ENCODE measurements around the gene PDE4D.

The PDE4D gene

DNA sequence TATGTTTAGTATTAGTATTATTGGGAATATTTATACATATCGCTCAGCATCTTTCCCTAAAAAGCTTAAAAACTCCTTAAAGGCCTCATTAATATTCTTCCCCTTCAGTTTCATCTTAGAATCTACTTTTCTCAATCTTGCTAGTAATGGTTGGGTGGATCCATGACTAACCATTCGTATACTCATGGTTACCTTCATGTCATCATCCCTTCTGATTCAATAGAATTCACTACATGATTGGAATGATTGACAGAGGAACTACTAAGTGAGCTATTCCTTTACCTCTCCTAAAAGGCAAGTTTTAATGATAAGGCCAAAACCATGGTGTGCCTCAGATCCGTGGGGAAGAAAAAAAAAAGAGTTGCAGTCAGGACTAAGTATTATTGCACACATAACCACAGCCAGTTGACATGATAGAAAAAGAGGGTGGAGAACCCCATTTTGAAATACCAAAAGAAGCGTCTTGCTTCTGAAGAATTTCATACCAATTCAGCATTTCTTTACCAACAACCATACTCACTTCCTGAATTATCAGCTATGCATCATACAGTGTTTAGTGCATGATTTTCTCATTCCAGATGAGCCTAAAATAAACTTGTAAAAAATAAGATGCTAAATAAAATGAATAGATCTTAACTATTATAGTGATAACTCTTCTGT, 624.6 kb downstream of the PDE4D start:
- DNase-seq = no peak

DNA sequence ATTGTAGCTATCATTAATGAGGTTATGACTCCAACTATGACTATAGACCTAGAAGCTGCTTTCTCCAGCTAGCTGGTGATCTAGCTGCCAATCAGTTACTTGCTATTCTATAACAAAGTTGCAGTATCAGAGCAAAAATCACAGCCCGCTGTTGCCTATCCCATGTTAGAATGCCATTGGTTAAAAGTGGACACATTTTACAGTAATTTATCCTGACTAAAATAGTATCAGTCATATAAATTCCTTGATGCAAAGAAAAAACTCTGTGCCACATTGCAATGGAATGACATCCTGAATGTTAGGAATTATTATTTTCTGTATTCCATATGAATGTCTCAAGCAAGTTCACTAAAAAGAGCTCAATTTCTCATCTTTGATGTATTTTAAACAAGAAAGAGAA, 626.5 kb downstream of the PDE4D start:
- no peak for DNase-seq

DNA sequence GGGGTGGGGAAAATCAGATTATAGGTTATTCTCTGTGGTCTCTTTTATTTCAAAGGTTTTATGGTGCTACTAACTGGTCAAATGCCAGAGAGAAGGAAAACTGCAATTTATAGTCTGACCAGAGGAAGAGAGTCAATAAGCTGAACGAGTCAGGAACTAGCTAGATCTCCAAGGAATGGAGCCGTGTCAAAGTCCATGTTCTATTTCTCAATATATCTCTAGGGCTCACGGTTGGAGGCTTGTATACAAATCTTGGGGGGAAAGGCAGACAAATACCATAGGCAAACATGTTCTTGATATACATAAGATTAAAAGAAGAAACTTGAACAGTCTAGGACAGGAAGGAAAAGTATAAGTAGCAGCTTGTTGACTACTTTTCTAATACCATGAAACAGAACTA, 627.1 kb downstream of the PDE4D start:
- no peak for DNase-seq

DNA sequence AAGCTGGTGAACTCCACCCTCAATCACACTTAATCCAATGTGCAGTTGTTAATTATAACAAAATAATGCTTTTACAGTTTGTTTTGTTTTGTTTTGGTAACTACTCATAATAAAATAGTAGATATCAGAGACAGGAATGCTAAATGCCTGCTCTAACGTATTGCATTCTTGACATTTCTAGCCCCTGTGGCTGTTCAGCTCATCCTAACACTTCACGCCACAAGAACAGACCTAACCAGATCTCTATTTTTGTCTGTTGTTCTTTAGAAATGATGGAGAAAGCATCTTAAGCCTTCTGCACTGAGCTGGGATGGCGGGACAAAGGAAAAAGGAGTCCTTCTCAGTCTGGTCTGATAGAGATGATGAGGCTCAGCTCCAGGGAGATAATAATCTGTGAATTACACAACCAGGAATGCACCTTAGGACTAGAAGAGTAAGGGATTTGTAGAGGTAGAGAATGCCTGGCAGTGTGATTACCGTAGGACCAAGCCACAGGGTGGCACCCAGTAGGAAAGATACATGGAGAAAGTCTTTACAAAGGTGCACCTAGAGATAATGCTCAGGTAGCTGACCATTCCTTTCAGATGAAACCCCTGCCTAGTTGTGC, 628.8 kb downstream of the PDE4D start:
- DNase-seq = no peak

DNA sequence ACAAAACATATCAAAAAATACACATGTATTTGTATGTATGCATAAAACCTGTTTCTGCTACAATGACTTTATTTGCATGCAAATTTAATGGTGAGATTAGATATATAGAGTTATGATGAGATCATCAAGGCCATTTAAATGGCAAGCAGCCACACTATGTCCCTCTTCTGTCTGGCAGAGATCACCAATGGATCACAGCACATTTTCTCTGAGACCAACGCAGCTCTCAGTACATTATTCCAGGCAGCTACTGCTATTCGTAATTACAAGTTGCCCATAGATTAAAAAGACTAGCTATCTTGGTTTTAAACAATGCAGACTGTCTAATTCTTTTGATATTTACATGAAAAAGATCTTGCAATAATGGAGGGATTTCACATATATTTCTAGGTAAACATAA, 629.5 kb downstream of the PDE4D start:
- DNase-seq = no peak

DNA sequence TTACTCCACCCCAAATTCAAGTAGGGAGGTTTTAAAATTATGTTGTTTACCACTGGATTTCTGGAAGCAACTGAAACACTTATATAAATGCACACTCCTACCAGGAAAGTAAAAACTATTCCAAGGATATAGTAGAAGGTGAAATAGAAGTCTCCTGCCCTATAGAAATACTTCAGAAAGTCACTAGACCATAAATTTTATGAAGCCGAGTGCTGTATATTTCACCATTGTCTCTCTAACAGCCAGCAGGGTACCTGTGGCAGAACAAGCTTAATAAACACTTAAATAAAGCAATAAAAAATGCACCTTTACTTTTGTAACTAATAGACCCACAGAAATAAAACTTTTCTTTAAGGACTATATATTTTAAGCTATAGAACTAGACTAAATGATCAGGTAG, 631.6 kb downstream of the PDE4D start:
- DNase-seq = no peak

DNA sequence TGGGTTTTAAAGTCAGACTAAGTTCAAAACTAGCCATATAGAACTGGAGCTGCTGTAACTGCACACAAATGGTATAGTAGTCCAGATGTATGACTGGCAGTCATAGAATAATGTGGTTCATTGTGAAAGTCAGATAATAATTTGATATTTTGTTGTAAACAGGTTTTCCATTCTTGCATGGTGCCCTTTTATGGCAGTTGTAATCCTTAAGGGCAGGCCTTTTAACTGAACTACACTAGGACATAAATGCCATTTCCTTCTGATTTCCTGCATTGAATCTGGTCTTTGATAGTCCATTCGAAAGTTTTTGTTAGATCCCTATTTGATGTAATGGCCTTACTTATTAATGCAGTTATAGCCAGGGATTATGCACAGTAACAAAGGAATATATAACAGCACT, 632.6 kb downstream of the PDE4D start:
- DNase-seq = no peak

DNA sequence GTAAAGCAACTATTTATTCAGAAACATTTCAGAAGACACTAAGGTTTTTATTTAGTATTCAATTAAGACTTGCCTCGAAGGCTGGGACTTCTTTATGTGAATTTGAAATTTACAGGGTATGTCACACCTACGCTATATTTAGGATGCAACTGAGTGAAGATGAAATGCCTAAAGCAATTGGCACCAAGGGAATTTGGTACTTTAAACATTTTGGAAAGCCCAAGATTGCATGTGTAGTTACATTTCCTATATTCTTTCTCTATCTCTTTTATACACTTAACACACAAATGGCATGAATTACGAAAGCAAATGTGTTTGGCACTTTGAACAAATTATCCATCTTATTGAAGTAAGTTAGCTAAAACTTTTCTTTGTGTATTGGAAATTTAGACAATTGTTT, 633.3 kb downstream of the PDE4D start:
- DNase-seq = no peak

DNA sequence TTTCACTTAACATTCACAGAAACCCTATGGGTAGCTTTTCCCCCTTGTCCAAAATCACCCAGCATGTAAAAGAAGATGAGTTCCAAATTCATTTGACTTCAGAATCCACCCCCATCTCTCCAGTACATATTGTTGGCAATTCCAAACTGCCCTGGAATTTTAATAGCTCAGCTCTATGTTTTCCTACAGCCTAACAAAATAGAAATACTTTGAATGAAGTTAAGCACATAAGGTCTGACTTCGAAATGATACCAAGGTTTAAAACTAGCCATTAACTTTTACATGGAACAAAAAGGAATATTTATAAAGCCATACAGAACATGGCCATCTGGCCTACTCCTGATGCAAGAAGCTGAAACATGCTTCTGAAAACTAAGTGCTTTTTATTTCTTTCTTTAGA, 634.3 kb downstream of the PDE4D start:
- DNase-seq = no peak

DNA sequence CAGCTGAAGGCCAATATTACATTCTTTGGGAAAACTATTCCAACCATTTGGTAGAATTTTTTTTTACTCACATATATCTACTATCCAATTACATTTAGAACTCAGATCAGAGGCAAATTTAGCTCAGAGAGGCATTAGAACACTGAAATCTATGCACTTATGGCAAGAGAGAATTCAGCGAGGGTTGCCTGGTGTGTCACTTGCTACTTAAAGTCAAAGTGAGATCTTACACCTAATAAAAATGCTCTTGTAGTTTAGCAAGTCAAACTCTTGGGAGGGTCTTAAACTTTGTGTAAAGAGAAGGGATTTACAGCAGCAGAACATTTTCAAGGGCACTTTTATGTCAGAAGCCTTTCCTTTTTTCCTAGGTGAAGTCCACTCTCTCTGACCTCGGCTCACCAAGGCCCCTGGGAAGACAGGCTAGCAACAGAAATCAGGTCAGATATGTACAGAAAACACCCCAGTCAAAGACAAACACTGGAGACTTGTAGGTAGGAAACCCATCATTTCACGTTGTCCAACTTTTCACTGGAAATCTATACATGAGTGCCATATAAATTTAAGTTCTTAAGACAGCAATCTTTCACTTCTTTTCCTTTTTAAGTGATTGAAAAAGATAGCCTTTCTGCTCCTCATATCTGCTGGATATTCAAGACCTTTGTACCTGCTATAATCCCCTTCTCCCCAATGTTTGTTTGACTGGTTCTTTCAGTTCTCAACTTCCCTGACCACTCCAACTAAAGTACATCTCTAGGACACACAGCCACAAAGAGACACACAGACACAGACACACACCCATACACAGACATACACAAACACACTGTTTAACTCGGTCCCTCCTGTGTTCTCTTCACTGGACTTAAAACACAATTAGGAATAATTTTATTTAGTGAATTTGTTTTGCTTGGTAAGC, 635.8 kb downstream of the PDE4D start:
- DNase-seq = no peak

DNA sequence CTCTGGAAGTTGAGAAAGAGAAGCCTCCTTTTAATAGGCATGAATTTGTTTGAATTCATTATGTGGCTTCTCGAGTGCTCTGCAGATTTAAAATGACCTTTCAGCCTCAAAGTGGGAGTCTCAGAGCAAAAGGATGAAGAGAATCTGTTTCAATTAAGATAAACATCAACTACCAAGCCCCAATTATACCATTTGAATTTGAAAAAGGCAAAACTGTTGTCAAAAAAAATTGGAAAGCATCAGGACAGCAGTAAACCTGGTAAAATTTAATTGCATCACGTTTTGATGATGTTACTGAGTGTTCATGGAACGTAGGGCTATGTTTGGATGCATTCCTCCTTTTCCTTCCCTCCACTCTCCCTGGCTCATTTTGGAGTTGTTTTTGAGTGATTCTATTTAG, 637.2 kb downstream of the PDE4D start:
- DNase-seq = no peak

DNA sequence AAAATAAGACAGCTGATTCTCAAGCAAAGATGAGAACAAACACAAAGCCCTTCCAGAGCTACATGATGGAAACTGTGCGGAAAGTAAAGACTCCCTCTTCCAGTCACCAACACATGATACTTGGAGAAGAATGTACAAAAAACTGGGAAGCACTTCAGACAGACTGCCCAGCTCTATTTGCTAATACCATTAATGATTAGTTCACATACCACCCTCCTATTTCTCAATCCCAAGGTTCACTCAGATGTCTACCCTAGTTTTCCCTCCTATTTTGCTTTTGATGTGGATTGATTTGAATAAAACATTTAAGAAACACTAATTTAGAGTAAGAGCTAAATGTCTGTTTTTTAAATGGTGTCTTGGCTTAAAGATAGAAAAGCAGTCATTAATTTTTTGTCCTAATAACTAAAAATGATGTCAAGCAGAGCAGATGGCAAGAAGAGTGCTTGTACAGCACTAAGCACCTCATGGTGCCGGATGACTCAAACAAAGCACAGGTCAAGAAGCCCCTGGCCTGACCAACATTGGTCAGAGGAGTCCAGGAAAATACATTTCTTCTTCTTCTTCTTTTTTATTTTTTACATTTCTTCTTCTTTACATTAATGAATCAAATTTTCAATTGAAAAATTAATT, 639.4 kb downstream of the PDE4D start:
- DNase-seq = no peak

DNA sequence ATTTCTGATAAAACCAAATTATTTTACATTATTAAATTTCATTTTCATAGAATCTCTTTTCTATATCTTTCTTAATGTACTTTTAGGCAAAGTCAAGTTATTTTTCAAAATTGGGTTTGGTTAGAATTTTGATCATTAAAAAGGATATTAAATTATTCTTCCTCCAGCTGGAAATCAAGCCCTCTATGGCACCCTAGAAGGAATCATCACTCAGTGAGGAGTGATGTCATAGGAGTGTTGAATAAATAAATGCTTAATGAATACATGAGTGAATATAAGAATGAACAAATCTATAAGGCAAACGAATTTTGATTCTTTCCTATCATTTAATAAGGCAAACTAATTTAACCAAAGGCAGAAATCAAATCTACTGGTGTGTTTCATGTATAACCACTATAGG, 639.9 kb downstream of the PDE4D start:
- no peak for DNase-seq

DNA sequence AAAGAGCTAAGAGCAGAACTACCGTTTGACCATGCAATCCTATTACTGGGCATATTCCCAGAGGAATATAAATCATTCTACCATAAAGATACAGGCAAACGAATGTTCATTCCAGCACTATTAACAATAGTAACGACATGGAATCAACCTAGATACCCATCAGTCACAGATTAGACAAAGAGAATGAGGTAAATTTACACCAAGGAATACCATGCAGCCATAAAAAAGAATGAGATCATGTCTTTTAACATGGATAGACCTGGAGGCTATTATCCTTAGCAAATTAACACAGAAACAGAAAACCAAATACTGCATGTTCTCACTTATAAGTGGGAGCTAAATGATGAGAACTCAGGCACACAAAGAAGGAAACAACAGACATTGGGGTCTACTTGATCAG, 641.9 kb downstream of the PDE4D start:
- DNase-seq = no peak

DNA sequence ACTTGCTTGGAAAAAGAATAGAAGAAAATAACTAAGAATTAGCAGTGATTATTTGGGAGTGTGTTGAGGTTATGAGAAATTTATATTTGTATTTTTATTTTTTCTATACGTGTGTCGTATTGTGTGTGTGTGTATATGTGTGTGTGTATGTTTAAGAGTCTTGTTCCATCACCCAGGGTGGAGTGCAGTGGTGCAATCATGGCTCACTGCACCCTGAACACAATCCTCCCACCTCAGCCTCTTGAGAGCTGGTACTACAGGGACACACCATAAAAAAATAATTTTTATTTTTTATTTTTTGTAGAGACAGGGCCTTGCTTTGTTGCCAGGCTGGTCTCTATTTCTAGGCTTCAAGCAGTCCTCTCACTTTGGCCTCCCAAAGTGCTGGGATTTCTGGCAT, 643.8 kb downstream of the PDE4D start:
- DNase-seq = no peak

DNA sequence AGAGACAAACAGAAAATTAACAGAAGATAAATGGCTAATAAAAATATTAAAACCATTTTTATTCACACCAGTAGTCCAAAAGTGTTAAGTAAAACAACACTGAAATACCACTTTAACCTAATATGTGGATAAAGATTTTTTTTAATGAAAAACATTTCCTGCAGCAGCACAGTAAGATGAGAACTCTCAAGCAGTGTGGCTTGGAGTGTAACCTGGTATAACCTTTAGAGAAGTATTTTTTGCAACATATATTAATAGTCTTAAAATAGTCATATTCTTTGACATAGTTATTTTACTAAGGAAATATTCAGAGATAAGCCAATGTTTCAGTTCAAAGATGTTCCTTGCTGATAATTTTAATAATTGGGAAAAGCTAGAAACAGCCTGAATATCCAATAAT, 644.4 kb downstream of the PDE4D start:
- no peak for DNase-seq

DNA sequence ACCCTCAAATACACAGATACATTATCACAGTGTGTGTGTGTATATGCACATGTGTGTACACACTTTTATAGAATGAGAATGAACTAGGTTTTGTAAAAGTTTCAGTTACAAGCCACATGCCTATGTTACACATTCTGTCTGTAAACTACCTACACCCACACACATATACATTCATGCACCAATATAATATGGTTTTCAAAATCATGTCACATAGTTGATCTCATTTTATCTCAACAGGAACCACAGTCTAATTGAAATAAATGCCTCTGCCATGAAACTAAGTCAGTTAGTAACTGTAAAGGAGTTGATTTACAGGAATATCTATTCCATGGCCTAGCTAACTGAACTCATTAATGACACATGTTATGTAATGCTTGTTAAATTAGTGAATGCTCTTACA, 646.6 kb downstream of the PDE4D start:
- DNase-seq = no peak

DNA sequence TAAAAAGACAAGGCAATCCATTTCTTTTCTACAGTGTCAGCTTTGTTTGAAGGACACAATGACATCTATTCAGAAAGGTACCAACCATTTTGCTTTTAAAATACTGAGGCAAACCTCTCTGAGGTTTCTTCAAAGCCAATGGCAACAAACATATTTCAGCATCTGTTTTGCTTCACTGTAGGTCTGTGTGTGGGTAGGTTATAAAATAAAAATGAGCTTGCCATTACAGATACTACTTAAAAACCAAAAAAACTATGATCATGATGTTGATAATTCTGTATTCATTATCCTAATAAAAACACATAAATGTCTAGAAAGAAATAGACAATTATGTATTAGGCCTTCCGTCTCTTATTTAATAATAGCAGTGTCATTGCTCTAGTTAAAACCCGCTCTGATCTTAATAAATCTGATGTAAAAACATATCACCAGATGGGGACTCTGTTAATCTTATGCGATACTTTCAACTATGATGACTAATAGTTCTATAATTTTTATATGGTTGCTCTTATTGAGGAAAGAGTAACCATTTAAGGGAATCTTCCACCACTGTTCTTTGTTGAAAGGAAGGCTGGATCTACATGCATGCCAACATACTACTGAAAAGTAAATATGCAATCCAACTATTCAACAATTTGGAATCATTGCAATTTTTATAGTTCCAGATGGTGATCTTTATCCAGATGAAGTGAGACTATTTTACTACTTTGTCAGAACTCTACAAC, 647.2 kb downstream of the PDE4D start:
- DNase-seq = no peak

DNA sequence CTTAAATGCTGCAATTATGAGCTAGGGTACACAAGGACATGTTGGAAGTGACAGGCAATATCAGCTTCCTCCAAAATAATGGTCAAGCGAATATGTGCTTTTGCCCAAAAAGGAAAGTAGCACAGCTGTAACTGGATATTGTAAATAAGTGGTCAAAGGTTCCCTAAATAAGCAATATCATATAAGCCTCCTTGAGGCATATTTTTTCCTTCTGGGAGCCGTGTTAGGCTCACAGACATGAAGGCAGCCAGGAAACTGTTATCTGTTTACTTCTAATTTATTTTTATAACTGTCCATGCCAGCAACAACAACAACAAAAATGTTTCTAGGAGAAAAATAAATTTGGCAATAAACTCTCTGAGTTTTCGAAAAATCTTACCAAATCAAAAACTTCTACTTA, 648.3 kb downstream of the PDE4D start:
- no peak for DNase-seq

DNA sequence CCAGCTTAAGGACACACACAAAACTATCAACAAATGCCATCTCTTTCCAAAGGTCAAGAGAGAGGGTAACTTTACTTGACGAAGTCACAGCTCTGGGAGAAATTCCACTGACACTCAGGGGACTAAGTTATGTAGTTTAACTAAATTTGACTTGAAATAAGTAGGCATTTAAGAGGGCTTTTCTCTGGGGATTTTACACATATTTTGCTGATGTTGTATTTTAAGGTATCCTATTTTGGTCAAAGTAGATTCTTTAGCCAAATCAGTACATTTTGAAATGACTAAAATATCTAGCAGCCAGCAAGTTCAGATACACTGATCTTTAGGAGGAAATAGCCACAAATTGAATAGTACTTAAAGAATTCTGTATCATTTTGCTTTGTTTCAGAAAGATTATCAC, 652.0 kb downstream of the PDE4D start:
- DNase-seq = no peak

DNA sequence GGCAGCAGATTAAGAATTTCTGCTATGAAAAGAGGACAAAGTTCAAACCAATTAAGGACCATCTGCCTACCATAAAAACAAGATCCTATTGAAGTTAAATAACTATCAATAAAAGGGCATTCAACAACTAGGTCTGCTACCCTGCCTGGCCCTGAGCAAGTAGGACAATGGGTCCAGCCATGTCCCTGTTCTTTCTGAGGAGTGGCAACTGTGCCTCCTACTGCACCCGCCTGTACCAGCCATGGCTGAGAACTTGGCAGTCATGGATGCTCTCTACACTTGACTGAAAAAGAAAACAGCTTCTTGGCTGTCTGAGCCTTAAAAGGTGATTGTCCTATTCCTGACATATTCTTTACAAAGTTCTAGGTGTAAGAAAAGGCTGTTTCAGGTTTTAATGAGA, 652.4 kb downstream of the PDE4D start:
- no peak for DNase-seq

DNA sequence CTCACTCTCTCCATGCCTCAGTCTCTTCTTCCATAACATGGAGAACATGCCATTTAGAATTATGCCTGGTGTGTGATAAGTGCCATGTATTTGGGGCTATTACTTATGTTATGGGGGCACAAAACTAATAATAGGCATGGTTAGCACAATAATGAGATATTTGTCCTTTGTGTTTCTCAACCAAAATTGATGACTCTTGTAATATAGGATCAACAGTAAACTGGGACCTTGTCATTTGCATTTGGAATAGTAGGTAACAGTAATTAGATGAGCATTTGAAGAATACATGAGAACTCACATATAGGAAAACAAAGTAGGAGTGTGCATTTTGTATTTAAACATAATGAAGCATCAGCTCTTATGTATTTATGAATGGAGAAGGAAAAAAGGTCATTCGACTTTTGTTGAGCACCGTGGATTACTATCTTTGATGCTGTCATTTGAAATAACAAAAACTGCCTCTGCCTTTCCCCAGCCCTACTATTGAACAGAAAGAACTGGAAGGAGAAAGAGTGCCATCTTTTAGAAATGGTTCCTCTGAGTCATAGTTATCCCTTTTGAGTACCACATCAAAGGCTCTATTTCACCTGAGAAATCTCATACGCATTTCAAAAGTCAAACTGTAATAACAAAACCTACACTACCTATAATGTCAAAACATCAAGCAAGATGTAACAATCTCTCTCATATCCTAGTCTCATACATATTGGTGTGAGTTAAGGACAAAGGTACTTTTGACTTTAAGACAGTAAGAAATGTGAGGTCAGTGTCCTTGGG, 655.2 kb downstream of the PDE4D start:
- DNase-seq = no peak

All from CD4-positive, alpha-beta T cell treated with Interleukin-10 for 1 hour (primary cell).